Nephron progenitor cell (in vitro differentiated cells): ENCODE results near the gene METRNL.
"Not testable (repeated sequence)": the region's sequence is repeated elsewhere in the genome, so short reads cannot be mapped to it uniquely, and the experiment has no call there.

ENCODE experiments used
- DNase-seq: peaks from one replicate; pipeline ENCODE4 v3.0.0; 2021
- H3K27ac Mint-ChIP-seq: 2 replicates; pipeline ENCODE4 v1.8.0; 2021; ENCODE audit warnings: mild to moderate bottlenecking, moderate library complexity, mixed read lengths
- H3K27me3 Mint-ChIP-seq: 2 replicates; pipeline ENCODE4 v1.8.0; 2021; ENCODE audit warnings: mild to moderate bottlenecking, low read depth, mixed read lengths; ENCODE audit not compliant: poor library complexity
- H3K36me3 Mint-ChIP-seq: 2 replicates; pipeline ENCODE4 v1.8.0; 2021; ENCODE audit warnings: low read depth, mixed read lengths
- H3K4me1 Mint-ChIP-seq: 2 replicates; pipeline ENCODE4 v1.8.0; 2021; ENCODE audit warnings: mixed read lengths
- H3K4me3 Mint-ChIP-seq: 2 replicates; pipeline ENCODE4 v1.8.0; 2021; ENCODE audit warnings: mild to moderate bottlenecking, moderate library complexity, mixed read lengths
- H3K9me3 Mint-ChIP-seq: 2 replicates; pipeline ENCODE4 v1.8.0; 2021; ENCODE audit warnings: mild to moderate bottlenecking, moderate library complexity, mixed read lengths
- CTCF ChIP-seq: fragments of 200-600 bp; sonication (generic); IDR thresholded peaks from 2 replicates; pipeline ENCODE4 v1.5.0; 2021; ENCODE audit warnings: antibody characterized with exemption

METRNL gene

GRCh38 chr17:83118071-83118841 is 38.8 kb downstream of the METRNL start:
- H3K4me3 Mint-ChIP-seq, result peak overlapping the region; percentile 60
- H3K27ac Mint-ChIP-seq, result no peak overlapping the region

GRCh38 chr17:83119987-83120864 is 40.8 kb downstream of the METRNL start:
- peaks cover 8% of the 10 kb centered on the region for H3K9me3 Mint-ChIP-seq
- H3K36me3 Mint-ChIP-seq, result no peaks in the 10 kb centered on the region
- no peak overlapping the region for H3K27ac Mint-ChIP-seq

More at GRCh38 chr17:83118071-83118841, 38.8 kb downstream of the METRNL start:
- DNase-seq, result no peak
- no peak for TF ChIP-seq CTCF
- peaks cover 67% of the 10 kb centered on the region for H3K27me3 Mint-ChIP-seq
- H3K9me3 Mint-ChIP-seq, result peaks cover 8% of the 10 kb centered on the region
- H3K4me1 Mint-ChIP-seq, result peaks cover 63% of the 10 kb centered on the region
- H3K36me3 Mint-ChIP-seq, result no peaks in the 10 kb centered on the region

GRCh38 chr17:83121473-83121872 is 42.1 kb downstream of the METRNL start:
- peaks cover 50% of the 10 kb centered on the region for H3K4me1 Mint-ChIP-seq
- not testable (repeated sequence) for H3K4me3 Mint-ChIP-seq, H3K27ac Mint-ChIP-seq, H3K9me3 Mint-ChIP-seq, DNase-seq, H3K36me3 Mint-ChIP-seq
- peaks cover 91% of the 10 kb centered on the region for H3K27me3 Mint-ChIP-seq

More at GRCh38 chr17:83119987-83120864, 40.8 kb downstream of the METRNL start:
- TF ChIP-seq CTCF, result no peak
- peak overlapping the region; percentile 51 for H3K4me3 Mint-ChIP-seq
- H3K27me3 Mint-ChIP-seq, result peaks cover 82% of the 10 kb centered on the region
- peaks cover 57% of the 10 kb centered on the region for H3K4me1 Mint-ChIP-seq
- no peak for DNase-seq

GRCh38 chr17:83121921-83122820 is 42.8 kb downstream of the METRNL start:
- no peak overlapping the region for H3K27ac Mint-ChIP-seq
- H3K9me3 Mint-ChIP-seq, result peaks cover 8% of the 10 kb centered on the region
- no peak for DNase-seq
- peaks cover 43% of the 10 kb centered on the region for H3K4me1 Mint-ChIP-seq
- peak overlapping the region; percentile 21 for H3K4me3 Mint-ChIP-seq
- H3K36me3 Mint-ChIP-seq, result no peaks in the 10 kb centered on the region
- TF ChIP-seq CTCF, result no peak
- H3K27me3 Mint-ChIP-seq, result peaks cover 91% of the 10 kb centered on the region

GRCh38 chr17:83122834-83123233 is 43.4 kb downstream of the METRNL start:
- H3K27ac Mint-ChIP-seq, result no peak overlapping the region
- peaks cover 8% of the 10 kb centered on the region for H3K9me3 Mint-ChIP-seq
- no peak for DNase-seq
- TF ChIP-seq CTCF, result no peak
- peaks cover 36% of the 10 kb centered on the region for H3K4me1 Mint-ChIP-seq
- H3K4me3 Mint-ChIP-seq, result peak overlapping the region; percentile 21
- no peaks in the 10 kb centered on the region for H3K36me3 Mint-ChIP-seq
- peaks cover 90% of the 10 kb centered on the region for H3K27me3 Mint-ChIP-seq
